HepG2 (cell line): ENCODE measurements around the gene GRM8. TPM values are rescaled to one million over a fixed set of nuclear protein-coding genes. Genes with fewer than 3 reads are reported as not detected.

Experiments
- ATAC-seq: fragments of 200-7000 bp; cut with Tn5 transposase; 3 replicates; pipeline ENCODE4 v1.9.1; 2020; ENCODE audit warnings: mild to moderate bottlenecking, moderate library complexity
- BruUV-seq: library from RNA; stranded (reverse); fragments of 400-500 nt; replicated peaks from 2 replicates; lab custom pipeline; 2021; lab: Mats Ljungman, UMichigan
- CTCF ChIA-PET: fragments of 300-600 bp; formaldehyde crosslinking; extraction: SDS; loops from one replicate; lab custom pipeline; 2021; ENCODE audit warnings: low total read pairs, inconsistent platforms, low intra/inter-chr PET ratio; lab: Yijun Ruan, JAX
- POLR2A ChIA-PET: fragments of 350-600 bp; sonication (Branson Sonifier 250); formaldehyde crosslinking; loops from one replicate; lab custom pipeline; 2020; ENCODE audit warnings: antibody characterized with exemption, inconsistent platforms; lab: Yijun Ruan, JAX
- DNase-seq: peaks from one replicate; pipeline ENCODE4 v3.0.0-alpha.2; 2015; ENCODE audit warnings: low spot score
- FAIRE-seq: peaks from 3 replicates; lab custom pipeline; 2011; peaks lifted over from hg19 to GRCh38; lab: Jason Lieb, UNC
- H2AFZ ChIP-seq: one replicate; pipeline ENCODE4 v1.6.1; 2011; ENCODE audit warnings: low read length, inconsistent platforms
- H3K27ac ChIP-seq: fragments of 300-600 bp; 3 replicates; pipeline ENCODE4 v1.8.0; 2011; ENCODE audit warnings: mixed run types, mild to moderate bottlenecking, mixed read lengths, low read length, inconsistent platforms; ENCODE audit not compliant: insufficient read depth; ENCODE audit errors: extremely low read length
- H3K27me3 ChIP-seq, 2 experiments: fragments of 200-600 bp in 1 of 2; 2 replicates in 1 of 2; 3 replicates in 1 of 2; pipeline versions ENCODE4 v1.6.0 to v1.8.0; 2011; ENCODE audit warnings: low read length in 2 of 2, mild to moderate bottlenecking in 2 of 2, moderate library complexity in 2 of 2, inconsistent platforms in 1 of 2; ENCODE audit not compliant: insufficient read depth in 2 of 2, control insufficient read depth in 1 of 2
- H3K36me3 ChIP-seq, 2 experiments: fragments of 200-600 bp in 1 of 2; replicated peaks in 1 of 2; 2 replicates in 1 of 2; 3 replicates in 1 of 2; pipeline versions ENCODE4 v1.5.1 to v1.8.0; 2011; ENCODE audit warnings: low read length in 2 of 2, inconsistent platforms in 1 of 2; ENCODE audit not compliant: insufficient read depth in 2 of 2, control insufficient read depth in 1 of 2
- H3K4me1 ChIP-seq: 2 replicates; pipeline ENCODE4 v1.5.1; 2012; ENCODE audit warnings: low read length, inconsistent platforms; ENCODE audit not compliant: insufficient read depth
- H3K4me2 ChIP-seq: 2 replicates; pipeline ENCODE4 v1.6.0; 2011; ENCODE audit warnings: low read depth, low read length, inconsistent platforms
- H3K4me3 ChIP-seq, 3 experiments: fragments of 200-600 bp in 1 of 3; sonication (generic), shearing (Covaris generic) in 1 of 3; replicated peaks in 1 of 3; 2 replicates each; pipeline ENCODE4 v1.5.1; 2011 to 2016; ENCODE audit warnings: low read length in 3 of 3, inconsistent platforms in 2 of 3, low read depth in 2 of 3, mild to moderate bottlenecking in 2 of 3, control low read depth in 1 of 3, mixed read lengths in 1 of 3; ENCODE audit not compliant: insufficient read depth in 1 of 3
- H3K79me2 ChIP-seq: one replicate; pipeline ENCODE4 v1.6.1; 2011; ENCODE audit warnings: low read length, inconsistent platforms; ENCODE audit not compliant: insufficient read depth
- H3K9ac ChIP-seq: 2 replicates; pipeline ENCODE4 v1.6.0; 2011; ENCODE audit warnings: mild to moderate bottlenecking, low read depth, low read length, inconsistent platforms; ENCODE audit not compliant: insufficient read depth
- H3K9me3 ChIP-seq: 2 replicates; pipeline ENCODE4 v1.5.1; 2012; ENCODE audit warnings: mild to moderate bottlenecking, low read length
- H4K20me1 ChIP-seq: 2 replicates; pipeline ENCODE4 v1.6.0; 2011; ENCODE audit warnings: inconsistent platforms, mild to moderate bottlenecking, low read length, moderate library complexity; ENCODE audit not compliant: insufficient read depth
- ATF6 ChIP-seq: sonication (generic); formaldehyde crosslinking; conservative IDR thresholded peaks from 2 replicates; pipeline ENCODE4 v1.4.0; 2020; ENCODE audit warnings: missing genetic modification reagents
- FOXA1 ChIP-seq, 2 experiments: fragments of 450-650 bp in 1 of 2; sonication (generic) in 1 of 2; formaldehyde crosslinking in 1 of 2; IDR thresholded peaks; 2 replicates each; pipeline versions ENCODE4 v1.4.0 to v1.6.1; 2016 to 2020; ENCODE audit warnings: missing genetic modification reagents in 1 of 2
- KAT2B ChIP-seq: fragments of 150-350 bp; IDR thresholded peaks from 2 replicates; pipeline ENCODE4 v1.6.1; 2014; ENCODE audit warnings: low read depth, low read length, borderline replicate concordance
- TAF1 ChIP-seq: sonication (generic); formaldehyde crosslinking; IDR thresholded peaks from 2 replicates; pipeline ENCODE4 v1.4.0; 2020; ENCODE audit warnings: missing genetic modification reagents
- THRA ChIP-seq: sonication (generic); formaldehyde crosslinking; IDR thresholded peaks from 2 replicates; pipeline ENCODE4 v1.4.0; 2020; ENCODE audit warnings: missing genetic modification reagents, borderline replicate concordance
- ZNF382 ChIP-seq: sonication (generic); formaldehyde crosslinking; IDR thresholded peaks from 2 replicates; pipeline ENCODE4 v1.5.0; 2020; ENCODE audit warnings: missing genetic modification reagents, mild to moderate bottlenecking, borderline replicate concordance
- WGBS: methylation state at CpG from one replicate; pipeline ENCODE4 v1.1.6; 2017; ENCODE audit warnings: low lambda C conversion rate; 5-methylcytosine and 5-hydroxymethylcytosine counted together
- in situ Hi-C: cut with HindIII; loops from 2 replicates; pipeline ENCODE4 v1.10.0; 2017; ENCODE audit warnings: low pct_unique_long_range_greater_than_20kb; ENCODE audit not compliant: extremely low pct_ligation_motif_present
- intact Hi-C: fragments of 100-400 bp; cut with micrococcal nuclease; formaldehyde crosslinking; loops from one replicate; pipeline ENCODE4 v1.10.0; 2022; ENCODE audit not compliant: unreplicated experiment
- polyA plus RNA-seq, 8 experiments: library from polyadenylated mRNA; depleted of rRNA in 3 of 8; stranded (reverse) in 7 of 8; unstranded in 1 of 8; fragments of >200 nt; fragmentation: Illumina TruSeq in 4 of 8; extraction: Trizol in 4 of 8; gene quantifications; 2 replicates each; pipeline versions ENCODE4 v1.2.1 to v1.2.3, GENCODE V29; 2011 to 2016; ENCODE audit warnings: low read depth in 4 of 8, missing spikeins in 1 of 8, mixed read lengths in 1 of 8; ENCODE audit not compliant: insufficient read depth in 1 of 8
- total RNA-seq, 5 experiments: library from RNA; depleted of rRNA; stranded (reverse); fragments of >200 nt; fragmentation: Illumina TruSeq; extraction: Trizol; gene quantifications; 2 replicates each; pipeline ENCODE4 v1.2.3, GENCODE V29; 2016; ENCODE audit warnings: low read depth in 1 of 5
- TF ChIP-seq, protein P1 (sequence below): sonication (generic); formaldehyde crosslinking; IDR thresholded peaks from 2 replicates; pipeline ENCODE4 v1.5.1; 2020; ENCODE audit warnings: mild to moderate bottlenecking, missing genetic modification reagents, moderate library complexity
- TF ChIP-seq, protein P2 (sequence below): sonication (generic); formaldehyde crosslinking; IDR thresholded peaks from 2 replicates; pipeline ENCODE4 v1.4.0; 2020; ENCODE audit warnings: missing genetic modification reagents, mild to moderate bottlenecking, borderline replicate concordance
- TF ChIP-seq, protein P3 (sequence below): sonication (generic); formaldehyde crosslinking; IDR thresholded peaks from 2 replicates; pipeline ENCODE4 v1.5.1; 2020; ENCODE audit warnings: mild to moderate bottlenecking, missing genetic modification reagents, borderline replicate concordance

The GRM8 gene
- total and polyA plus RNA-seq, 2 of the 13 experiments (the other 11 are each of a cell fraction or from before 2014, with no cell fraction given): not detected

GRCh38 chr7:126557271-126557670, 695.5 kb downstream of the GRM8 start (continued):
- TF ChIP-seq, protein P1, sequence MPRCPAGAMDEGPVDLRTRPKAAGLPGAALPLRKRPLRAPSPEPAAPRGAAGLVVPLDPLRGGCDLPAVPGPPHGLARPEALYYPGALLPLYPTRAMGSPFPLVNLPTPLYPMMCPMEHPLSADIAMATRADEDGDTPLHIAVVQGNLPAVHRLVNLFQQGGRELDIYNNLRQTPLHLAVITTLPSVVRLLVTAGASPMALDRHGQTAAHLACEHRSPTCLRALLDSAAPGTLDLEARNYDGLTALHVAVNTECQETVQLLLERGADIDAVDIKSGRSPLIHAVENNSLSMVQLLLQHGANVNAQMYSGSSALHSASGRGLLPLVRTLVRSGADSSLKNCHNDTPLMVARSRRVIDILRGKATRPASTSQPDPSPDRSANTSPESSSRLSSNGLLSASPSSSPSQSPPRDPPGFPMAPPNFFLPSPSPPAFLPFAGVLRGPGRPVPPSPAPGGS (CRISPR knock-in tag): no peak
- TF ChIP-seq FOXA1 (IDR thresholded peaks at IDR 0.05) (no peak), FOXA1 (CRISPR knock-in tag; IDR thresholded peaks at IDR 0.05) (no peak), TAF1 (CRISPR knock-in tag) (no peak)
- TF ChIP-seq, protein P2, sequence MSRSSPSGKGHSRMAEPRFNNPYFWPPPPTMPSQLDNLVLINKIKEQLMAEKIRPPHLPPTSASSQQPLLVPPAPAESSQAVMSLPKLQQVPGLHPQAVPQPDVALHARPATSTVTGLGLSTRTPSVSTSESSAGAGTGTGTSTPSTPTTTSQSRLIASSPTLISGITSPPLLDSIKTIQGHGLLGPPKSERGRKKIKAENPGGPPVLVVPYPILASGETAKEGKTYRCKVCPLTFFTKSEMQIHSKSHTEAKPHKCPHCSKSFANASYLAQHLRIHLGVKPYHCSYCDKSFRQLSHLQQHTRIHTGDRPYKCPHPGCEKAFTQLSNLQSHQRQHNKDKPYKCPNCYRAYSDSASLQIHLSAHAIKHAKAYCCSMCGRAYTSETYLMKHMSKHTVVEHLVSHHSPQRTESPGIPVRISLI (CRISPR knock-in tag): no peak
- TF ChIP-seq, all 625 proteins: peak for 0

GRCh38 chr7:126541406-126541805, 711.3 kb downstream of the GRM8 start:
- H3K9me3 ChIP-seq: peaks cover 72% of the 10 kb centered on the region
- no peaks in the 10 kb centered on the region for H3K79me2 ChIP-seq
- BruUV-seq: no TSS peak
- H3K4me2 ChIP-seq: no peak overlapping the region
- H3K27me3 ChIP-seq: no peaks in the 10 kb centered on the region
- CTCF ChIA-PET: no interaction called here
- intact Hi-C loops (no loop called here), in situ Hi-C loops (no loop called here)
- no peaks in the 10 kb centered on the region for H3K4me1 ChIP-seq
- FAIRE-seq (no peak), ATAC-seq (no peak), DNase-seq (no peak)
- 7% methylated on average over 5 of the region's 5 CpGs for WGBS
- no peaks in the 10 kb centered on the region for H4K20me1 ChIP-seq
- H2AFZ ChIP-seq: no peak overlapping the region
- no peak overlapping the region for H3K4me3 ChIP-seq
- POLR2A ChIA-PET: no interaction called here
- no peak for TF ChIP-seq THRA (CRISPR knock-in tag)
- TF ChIP-seq ZNF382 (CRISPR knock-in tag): no peak
- TF ChIP-seq ATF6 (CRISPR knock-in tag): no peak
- no peak for TF ChIP-seq KAT2B
- TF ChIP-seq, protein P3, sequence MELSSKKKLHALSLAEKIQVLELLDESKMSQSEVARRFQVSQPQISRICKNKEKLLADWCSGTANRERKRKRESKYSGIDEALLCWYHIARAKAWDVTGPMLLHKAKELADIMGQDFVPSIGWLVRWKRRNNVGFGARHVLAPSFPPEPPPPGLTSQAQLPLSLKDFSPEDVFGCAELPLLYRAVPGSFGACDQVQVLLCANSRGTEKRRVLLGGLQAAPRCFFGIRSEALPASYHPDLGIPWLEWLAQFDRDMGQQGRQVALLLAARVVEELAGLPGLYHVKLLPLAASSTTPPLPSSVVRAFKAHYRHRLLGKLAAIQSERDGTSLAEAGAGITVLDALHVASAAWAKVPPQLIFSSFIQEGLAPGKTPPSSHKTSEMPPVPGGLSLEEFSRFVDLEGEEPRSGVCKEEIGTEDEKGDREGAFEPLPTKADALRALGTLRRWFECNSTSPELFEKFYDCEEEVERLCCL: no peak
- H3K27ac ChIP-seq: no peak overlapping the region
- H3K36me3 ChIP-seq: no peaks in the 10 kb centered on the region
- no peak overlapping the region for H3K9ac ChIP-seq
